Dendritic cell treated with granulocyte-macrophage colony-stimulating factor and Interleukin-4, amounts not matched to agents 40 ng/mL and 50 ng/mL, for 4 days (primary cell): Measurements from ENCODE around the gene CIC.
"Not testable (repeated sequence)": the region's sequence is repeated elsewhere in the genome, so short reads cannot be mapped to it uniquely, and the experiment has no call there.

ENCODE experiments used
- H3K27ac Mint-ChIP-seq: one replicate; pipeline ENCODE4 v1.8.0; 2022; ENCODE audit warnings: mild to moderate bottlenecking, mixed read lengths
- H3K27me3 Mint-ChIP-seq: one replicate; pipeline ENCODE4 v1.8.0; 2022; ENCODE audit warnings: mild to moderate bottlenecking, mixed read lengths
- H3K36me3 Mint-ChIP-seq: one replicate; pipeline ENCODE4 v1.8.0; 2022; ENCODE audit warnings: low read depth, mixed read lengths
- H3K4me1 Mint-ChIP-seq: one replicate; pipeline ENCODE4 v1.8.0; 2022; ENCODE audit warnings: low read depth, mixed read lengths
- H3K4me3 Mint-ChIP-seq: one replicate; pipeline ENCODE4 v1.8.0; 2022; ENCODE audit warnings: mild to moderate bottlenecking, moderate library complexity, mixed read lengths
- H3K9me3 Mint-ChIP-seq: one replicate; pipeline ENCODE4 v1.8.0; 2022; ENCODE audit warnings: mixed read lengths
- intact Hi-C: fragments of 100-400 bp; cut with micrococcal nuclease; formaldehyde crosslinking; loops from one replicate; pipeline ENCODE4 v1.15.0; 2022

Gene CIC

DNA sequence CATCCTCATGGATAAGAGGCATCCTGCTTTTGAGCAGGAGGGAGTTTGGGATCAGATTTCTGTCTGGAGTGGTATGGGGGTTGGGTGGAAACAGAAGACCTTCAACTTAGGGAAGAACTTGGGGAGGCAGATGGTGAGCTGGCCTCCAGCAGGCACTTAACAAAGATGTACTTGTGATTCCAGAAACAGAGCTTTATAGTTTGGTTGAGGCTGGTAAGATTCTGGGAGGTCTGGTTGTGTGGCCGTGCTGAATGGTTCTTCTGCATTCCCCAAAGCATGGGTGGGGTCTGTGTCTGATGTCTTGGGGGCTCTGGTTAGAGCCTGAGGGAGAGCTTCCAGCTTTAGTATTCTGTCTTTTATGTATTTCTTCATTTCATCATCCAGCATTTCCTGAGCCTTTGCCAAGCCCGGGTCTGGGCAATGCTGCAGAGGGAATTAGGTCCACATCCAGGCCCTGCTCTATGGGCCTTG lies 61.2 kb downstream of the CIC start:
- intact Hi-C loops, result no loop called here
- H3K27me3 Mint-ChIP-seq, result no peaks in the 10 kb centered on the region
- H3K27ac Mint-ChIP-seq, result no peak overlapping the region
- H3K4me3 Mint-ChIP-seq, result no peak overlapping the region
- no peaks in the 10 kb centered on the region for H3K9me3 Mint-ChIP-seq
- peaks cover 23% of the 10 kb centered on the region for H3K4me1 Mint-ChIP-seq
- H3K36me3 Mint-ChIP-seq, result peaks cover 6% of the 10 kb centered on the region

DNA sequence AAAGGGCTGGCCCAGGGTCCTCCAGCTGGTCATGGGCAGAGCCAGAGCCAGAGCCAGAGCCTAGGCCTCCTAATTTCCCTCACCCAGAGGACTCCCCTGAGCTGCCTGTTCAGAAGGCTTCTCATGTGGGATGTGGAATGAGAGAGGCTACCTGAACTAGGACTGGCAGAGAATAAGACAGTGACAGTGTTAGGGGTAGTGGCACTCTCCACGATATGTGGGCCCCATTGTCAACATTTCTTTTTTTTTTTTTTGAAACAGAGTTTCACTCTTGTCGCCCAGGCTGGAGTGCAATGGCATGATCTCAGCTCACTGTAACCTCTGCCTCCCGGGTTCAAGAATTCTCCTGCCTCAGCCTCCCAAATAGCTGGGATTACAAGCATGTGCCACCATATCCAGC lies 62.3 kb downstream of the CIC start:
- intact Hi-C loops, H3K4me3 Mint-ChIP-seq, H3K27ac Mint-ChIP-seq, H3K36me3 Mint-ChIP-seq, H3K27me3 Mint-ChIP-seq, H3K9me3 Mint-ChIP-seq: not testable (repeated sequence)
- peaks cover 19% of the 10 kb centered on the region for H3K4me1 Mint-ChIP-seq

DNA sequence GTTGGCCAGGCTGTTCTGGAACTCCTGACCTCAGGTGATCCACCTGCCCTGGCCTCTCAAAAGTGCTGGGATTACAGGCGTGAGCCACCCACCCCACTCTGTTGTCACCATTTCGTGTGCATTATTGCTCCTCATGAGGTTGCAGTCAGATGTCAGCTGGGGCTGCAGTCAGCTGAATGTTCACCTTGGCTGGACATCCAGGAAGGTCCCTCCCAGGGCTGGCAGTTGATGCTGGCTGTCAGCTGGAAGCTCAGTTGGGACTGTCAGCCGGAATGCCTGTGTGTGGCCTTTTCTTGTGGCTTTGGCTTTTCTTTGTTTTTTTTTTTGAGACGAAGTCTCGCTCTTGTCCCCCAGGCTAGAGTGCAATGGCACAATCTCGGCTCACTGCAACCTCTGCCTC lies 63.0 kb downstream of the CIC start:
- Mint-ChIP-seq H3K27me3 (no peaks in the 10 kb centered on the region), H3K9me3 (no peaks in the 10 kb centered on the region), H3K36me3 (no peaks in the 10 kb centered on the region), H3K4me3 (no peak overlapping the region), H3K4me1 (peaks cover 12% of the 10 kb centered on the region), H3K27ac (no peak overlapping the region)
- intact Hi-C loops, result no loop called here

DNA sequence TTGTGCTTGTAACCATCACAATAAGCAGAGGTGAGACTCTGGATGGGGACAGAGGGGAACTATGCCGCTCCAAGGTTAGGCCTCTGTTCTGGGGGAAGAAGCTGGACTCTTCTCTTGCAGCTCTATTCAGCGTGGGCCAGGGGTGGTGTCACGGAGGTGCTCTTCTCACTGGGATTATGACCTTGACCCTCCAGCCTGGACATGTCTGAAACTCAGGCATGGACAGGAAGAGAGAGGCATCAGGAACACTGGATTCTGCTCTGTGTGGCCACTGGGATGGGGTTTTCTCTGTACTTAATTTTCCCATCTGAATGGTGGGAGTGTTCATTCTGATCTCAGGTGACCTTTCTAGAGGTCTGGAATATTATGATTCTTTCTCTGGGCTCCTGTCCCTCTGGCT lies 64.0 kb downstream of the CIC start:
- intact Hi-C loops, result no loop called here
- Mint-ChIP-seq H3K9me3 (no peaks in the 10 kb centered on the region), H3K4me1 (peaks cover 4% of the 10 kb centered on the region), H3K36me3 (no peaks in the 10 kb centered on the region), H3K4me3 (no peak overlapping the region), H3K27me3 (no peaks in the 10 kb centered on the region), H3K27ac (no peak overlapping the region)

DNA sequence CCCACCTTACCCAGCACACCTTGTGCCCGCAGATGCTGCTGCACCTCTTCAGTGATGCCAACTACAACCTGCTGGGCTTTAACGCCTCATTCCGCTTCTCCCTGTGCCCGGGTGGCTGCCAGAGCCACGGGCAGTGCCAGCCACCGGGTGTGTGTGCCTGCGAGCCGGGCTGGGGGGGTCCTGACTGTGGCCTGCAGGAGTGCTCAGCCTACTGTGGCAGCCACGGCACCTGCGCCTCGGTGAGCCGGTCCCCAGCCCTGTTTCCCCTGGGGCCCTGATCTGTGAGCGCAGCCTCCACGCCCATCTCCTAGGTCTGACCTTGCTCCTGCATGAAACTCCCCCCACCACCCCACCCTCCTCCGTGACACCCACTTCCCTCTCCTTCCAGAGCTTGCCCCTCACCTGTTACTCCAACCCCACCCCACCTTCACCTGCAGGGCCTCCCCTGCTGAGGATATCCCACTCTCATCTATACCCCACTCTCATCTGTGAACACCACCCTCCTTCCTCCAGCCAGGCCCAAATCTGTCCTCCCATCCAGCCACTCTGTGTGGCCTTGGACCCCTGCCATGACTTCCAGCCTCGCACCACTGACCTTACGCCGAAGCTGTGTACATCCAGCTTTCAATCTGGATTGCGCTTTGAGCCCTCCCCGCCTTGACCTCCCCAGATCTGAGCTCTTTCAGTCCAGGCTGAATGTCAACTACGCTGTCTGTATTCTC lies 65.1 kb downstream of the CIC start:
- Mint-ChIP-seq H3K4me3 (no peak overlapping the region), H3K9me3 (no peaks in the 10 kb centered on the region), H3K27me3 (no peaks in the 10 kb centered on the region), H3K36me3 (no peaks in the 10 kb centered on the region), H3K4me1 (no peaks in the 10 kb centered on the region), H3K27ac (no peak overlapping the region)
- intact Hi-C loops, result no loop called here

DNA sequence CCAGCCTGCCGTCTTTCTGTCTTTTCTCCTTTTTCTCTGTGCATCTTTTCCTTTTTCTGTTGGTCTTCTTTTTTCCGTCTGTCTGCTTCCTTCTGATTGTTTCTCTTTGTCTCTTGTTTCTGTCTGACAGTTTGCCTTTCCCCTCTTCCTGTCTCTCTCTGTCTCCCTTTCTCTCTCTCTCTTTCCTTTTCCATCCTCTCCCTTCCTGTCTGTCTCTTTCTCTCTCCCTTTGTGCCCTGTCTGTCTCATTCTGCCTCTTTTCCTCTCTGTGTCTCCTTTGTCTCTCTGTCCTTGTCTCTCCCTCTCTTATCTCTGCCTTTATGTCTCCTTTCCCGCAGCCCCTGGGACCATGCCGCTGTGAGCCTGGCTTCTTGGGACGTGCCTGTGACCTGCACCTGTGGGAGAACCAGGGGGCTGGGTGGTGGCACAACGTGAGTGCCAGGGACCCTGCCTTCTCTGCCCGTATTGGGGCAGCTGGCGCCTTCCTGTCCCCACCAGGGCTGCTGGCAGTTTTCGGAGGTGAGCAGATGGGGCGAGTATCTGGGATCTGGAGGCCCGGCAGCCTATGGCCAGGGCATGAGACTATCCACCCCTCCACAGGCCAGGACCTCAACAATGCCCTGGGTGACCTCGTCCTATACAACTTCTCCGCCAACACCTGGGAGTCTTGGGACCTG lies 65.8 kb downstream of the CIC start:
- H3K27ac Mint-ChIP-seq, result no peak overlapping the region
- no peaks in the 10 kb centered on the region for H3K36me3 Mint-ChIP-seq
- H3K4me3 Mint-ChIP-seq, result no peak overlapping the region
- intact Hi-C loops, result no loop called here
- no peaks in the 10 kb centered on the region for H3K9me3 Mint-ChIP-seq
- H3K4me1 Mint-ChIP-seq, result no peaks in the 10 kb centered on the region
- H3K27me3 Mint-ChIP-seq, result no peaks in the 10 kb centered on the region

DNA sequence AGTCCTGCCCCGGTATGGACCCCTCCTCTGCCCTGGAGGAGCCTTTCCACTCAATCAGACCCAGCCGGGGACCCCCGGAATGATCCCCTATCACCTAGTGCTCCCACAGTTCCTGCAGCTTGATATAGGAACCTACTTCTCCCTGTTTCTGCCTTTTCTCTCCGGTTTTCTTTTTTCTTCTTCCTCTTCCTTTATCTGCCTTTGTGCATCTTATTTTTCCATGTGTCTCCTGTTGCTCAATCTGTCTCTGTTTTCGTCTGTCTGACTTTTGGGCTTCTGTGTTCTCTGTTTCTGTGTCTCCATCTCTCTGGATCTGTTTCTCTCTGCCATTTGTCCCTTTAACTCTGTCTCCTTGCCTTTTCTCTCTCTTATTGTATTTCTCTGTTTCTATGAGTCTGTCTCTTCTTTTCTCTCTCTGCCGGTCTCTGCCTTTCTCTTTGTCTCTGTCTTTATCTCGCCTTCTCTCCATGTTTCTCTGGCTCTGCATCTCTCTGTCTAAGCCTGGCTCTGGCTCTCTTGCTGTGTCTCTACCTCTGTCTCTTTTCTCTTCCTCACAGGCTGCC lies 66.4 kb downstream of the CIC start:
- Mint-ChIP-seq H3K27ac (no peak overlapping the region), H3K36me3 (no peaks in the 10 kb centered on the region), H3K9me3 (no peaks in the 10 kb centered on the region), H3K27me3 (no peaks in the 10 kb centered on the region), H3K4me3 (no peak overlapping the region), H3K4me1 (no peaks in the 10 kb centered on the region)
- intact Hi-C loops, result no loop called here

DNA sequence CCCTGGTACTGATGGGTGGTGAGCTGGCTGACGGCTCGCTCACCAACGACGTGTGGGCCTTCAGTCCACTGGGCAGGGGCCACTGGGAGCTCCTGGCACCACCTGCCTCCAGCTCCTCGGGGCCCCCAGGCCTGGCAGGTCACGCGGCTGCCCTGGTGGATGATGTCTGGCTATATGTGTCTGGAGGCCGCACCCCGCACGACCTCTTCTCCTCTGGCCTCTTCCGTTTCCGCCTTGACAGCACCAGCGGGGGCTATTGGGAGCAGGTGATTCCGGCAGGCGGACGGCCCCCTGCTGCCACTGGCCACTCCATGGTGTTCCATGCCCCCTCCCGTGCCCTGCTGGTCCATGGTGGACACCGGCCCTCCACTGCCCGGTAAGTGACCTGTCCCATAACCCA lies 66.9 kb downstream of the CIC start:
- intact Hi-C loops, result no loop called here
- Mint-ChIP-seq H3K4me3 (no peak overlapping the region), H3K9me3 (no peaks in the 10 kb centered on the region), H3K27me3 (no peaks in the 10 kb centered on the region), H3K27ac (no peak overlapping the region), H3K4me1 (no peaks in the 10 kb centered on the region), H3K36me3 (no peaks in the 10 kb centered on the region)

DNA sequence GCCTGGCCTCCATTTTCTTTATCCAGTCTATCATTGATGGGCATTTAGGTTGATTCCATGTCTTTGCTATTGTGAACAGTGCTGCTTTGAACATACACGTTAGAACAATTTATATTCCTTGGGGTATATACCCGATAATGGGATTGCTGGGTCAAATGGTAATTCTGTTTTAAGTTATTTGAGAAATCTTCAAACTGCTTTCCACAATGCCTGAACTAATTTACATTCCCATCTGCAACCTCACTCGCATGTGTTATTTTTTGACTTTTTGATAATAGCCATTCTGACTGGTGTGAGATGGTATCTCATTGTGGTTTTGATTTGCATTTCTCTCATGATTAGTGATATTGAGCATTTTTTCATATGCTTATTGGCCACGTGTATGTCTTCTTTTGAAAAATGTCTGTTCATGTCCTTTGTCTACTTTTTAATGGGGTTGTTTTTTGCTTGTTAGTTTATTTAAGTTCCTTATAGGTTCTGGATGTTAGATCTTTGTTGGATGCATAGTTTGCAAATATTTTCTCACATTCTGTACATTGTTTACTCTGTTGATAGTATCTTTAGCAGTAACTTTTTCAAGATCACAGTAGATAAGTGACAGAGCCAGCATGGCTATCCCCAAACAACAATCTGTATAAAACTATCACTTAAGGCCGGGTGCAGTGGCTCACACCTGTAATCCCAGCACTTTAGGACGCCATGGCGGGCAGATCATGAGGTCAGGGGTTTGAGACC lies 70.2 kb downstream of the CIC start:
- H3K27me3 Mint-ChIP-seq, H3K4me3 Mint-ChIP-seq, H3K9me3 Mint-ChIP-seq, intact Hi-C loops, H3K4me1 Mint-ChIP-seq, H3K27ac Mint-ChIP-seq: not testable (repeated sequence)
- H3K36me3 Mint-ChIP-seq, result peaks cover 23% of the 10 kb centered on the region

DNA sequence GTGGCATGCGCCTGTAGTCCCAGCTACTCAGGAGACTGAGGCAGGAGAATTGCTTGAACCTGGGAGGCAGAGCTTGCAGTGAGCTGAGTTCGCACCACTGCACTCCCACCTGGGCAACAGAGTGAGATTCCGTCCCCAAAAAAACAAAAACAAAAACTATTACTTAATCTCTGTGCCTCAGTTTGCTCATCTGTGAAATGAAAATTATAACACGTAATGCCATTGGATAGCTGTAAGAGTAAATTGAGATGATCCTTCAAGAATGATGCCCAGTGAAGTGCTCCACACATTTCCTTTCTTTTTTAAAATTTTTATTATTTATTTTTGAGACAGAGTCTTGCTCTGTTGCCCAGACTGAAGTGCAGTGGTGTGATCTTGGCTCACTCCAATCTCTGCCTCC lies 70.9 kb downstream of the CIC start:
- H3K4me1 Mint-ChIP-seq, H3K9me3 Mint-ChIP-seq, H3K4me3 Mint-ChIP-seq, H3K27ac Mint-ChIP-seq, H3K27me3 Mint-ChIP-seq, intact Hi-C loops: not testable (repeated sequence)
- peaks cover 29% of the 10 kb centered on the region for H3K36me3 Mint-ChIP-seq

DNA sequence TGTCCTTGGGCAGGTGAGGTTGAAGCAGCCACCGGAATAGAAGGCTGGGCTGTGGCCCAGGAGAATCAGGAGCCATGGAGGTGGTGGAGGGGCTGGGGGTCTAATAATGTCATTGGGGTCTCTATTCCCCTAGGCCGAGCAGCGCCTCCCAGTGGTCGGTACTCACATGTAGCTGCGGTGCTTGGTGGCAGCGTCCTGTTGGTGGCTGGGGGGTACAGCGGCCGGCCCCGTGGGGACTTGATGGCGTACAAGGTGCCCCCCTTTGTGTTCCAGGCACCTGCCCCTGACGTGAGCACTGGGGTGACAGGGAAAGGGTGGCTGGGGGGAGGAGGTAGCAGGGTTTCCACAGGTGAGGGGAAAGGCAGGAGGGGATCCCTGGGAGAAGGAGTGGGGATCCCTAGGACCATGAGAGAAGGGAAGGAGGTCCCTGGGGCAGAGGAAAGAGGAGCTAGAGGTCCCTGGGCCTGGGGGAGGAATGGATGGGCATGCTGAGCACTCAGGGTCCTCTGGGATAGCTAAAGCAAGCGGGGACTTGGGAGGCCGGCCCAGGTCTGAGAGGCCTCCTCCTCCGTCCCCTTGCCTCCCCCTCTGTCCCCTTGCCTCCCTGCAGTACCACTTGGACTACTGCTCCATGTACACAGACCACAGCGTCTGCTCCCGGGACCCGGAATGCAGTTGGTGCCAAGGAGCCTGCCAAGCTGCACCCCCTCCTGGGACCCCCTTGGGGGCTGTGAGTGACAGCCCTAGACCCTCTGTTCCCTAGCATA lies 74.5 kb downstream of the CIC start:
- no peak overlapping the region for H3K27ac Mint-ChIP-seq
- H3K27me3 Mint-ChIP-seq, result no peaks in the 10 kb centered on the region
- peaks cover 7% of the 10 kb centered on the region for H3K4me1 Mint-ChIP-seq
- H3K9me3 Mint-ChIP-seq, result no peaks in the 10 kb centered on the region
- H3K4me3 Mint-ChIP-seq, result no peak overlapping the region
- peaks cover 42% of the 10 kb centered on the region for H3K36me3 Mint-ChIP-seq
- intact Hi-C loops, result no loop called here

DNA sequence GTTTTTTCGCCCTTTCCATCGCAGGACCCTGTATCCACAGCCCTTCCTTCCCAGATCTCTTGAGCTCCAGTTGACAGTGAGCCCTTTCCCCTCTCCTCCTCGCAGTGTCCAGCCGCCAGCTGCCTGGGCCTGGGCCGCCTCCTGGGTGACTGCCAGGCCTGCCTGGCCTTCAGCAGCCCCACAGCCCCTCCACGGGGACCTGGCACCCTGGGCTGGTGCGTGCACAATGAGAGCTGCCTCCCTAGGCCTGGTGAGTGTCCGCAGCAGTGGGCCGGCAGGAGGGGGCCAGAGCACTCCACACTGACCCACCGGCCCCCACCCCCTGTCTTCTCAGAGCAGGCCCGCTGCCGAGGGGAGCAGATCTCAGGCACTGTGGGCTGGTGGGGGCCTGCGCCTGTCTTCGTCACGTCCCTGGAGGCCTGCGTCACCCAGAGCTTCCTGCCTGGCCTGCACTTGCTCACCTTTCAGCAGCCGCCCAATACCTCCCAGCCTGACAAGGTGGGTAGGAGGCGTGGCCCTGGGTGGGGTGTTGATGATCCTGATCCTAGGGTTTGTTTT lies 75.4 kb downstream of the CIC start:
- H3K4me1 Mint-ChIP-seq, result peaks cover 7% of the 10 kb centered on the region
- peaks cover 45% of the 10 kb centered on the region for H3K36me3 Mint-ChIP-seq
- H3K9me3 Mint-ChIP-seq, result no peaks in the 10 kb centered on the region
- intact Hi-C loops, result no loop called here
- H3K4me3 Mint-ChIP-seq, result no peak overlapping the region
- no peaks in the 10 kb centered on the region for H3K27me3 Mint-ChIP-seq
- no peak overlapping the region for H3K27ac Mint-ChIP-seq
